NCI-H2227 (cell line): ENCODE data around the gene CSF2.
A peak's percentile ranks its signal among the peaks of the same experiment; 100 is the strongest.

Source experiments
- DNase-seq: peaks from one replicate; lab custom pipeline; 2025; ENCODE audit not compliant: unreplicated experiment; lab: John Stamatoyannopoulos, UW

CSF2 gene

GRCh38 chr5:132086277-132086794 is 12.7 kb downstream of the CSF2 start:
- no peak for DNase-seq

- no peak for DNase-seq
These were observed 13.6 kb downstream of the CSF2 start for GRCh38 chr5:132087176-132087575.

- no peak for DNase-seq
These were observed 14.1 kb downstream of the CSF2 start for GRCh38 chr5:132087661-132088060.

GRCh38 chr5:132089363-132089762 is 15.8 kb downstream of the CSF2 start:
- no peak for DNase-seq

GRCh38 chr5:132090107-132090506 is 16.5 kb downstream of the CSF2 start:
- DNase-seq: no peak

- DNase-seq: no peak
These were observed 19.7 kb downstream of the CSF2 start for GRCh38 chr5:132093271-132093670.

GRCh38 chr5:132094393-132095076 is 20.9 kb downstream of the CSF2 start:
- no peak for DNase-seq

- DNase-seq: no peak
These were observed 21.5 kb downstream of the CSF2 start for GRCh38 chr5:132095077-132095410.

GRCh38 chr5:132095424-132095972 is 21.9 kb downstream of the CSF2 start:
- DNase-seq: no peak

GRCh38 chr5:132096904-132097303 is 23.3 kb downstream of the CSF2 start:
- DNase-seq: no peak

- DNase-seq: no peak
These were observed 24.6 kb downstream of the CSF2 start for GRCh38 chr5:132098151-132098594.

GRCh38 chr5:132098621-132099020 is 25.0 kb downstream of the CSF2 start:
- no peak for DNase-seq

- DNase-seq: peak; percentile 2
These were observed 25.6 kb downstream of the CSF2 start for GRCh38 chr5:132099076-132099748.

GRCh38 chr5:132099905-132100304 is 26.3 kb downstream of the CSF2 start:
- DNase-seq: no peak

- DNase-seq: no peak
These were observed 27.2 kb downstream of the CSF2 start for GRCh38 chr5:132100672-132101261.

GRCh38 chr5:132101385-132101880 is 27.8 kb downstream of the CSF2 start:
- DNase-seq: no peak

- DNase-seq: no peak
These were observed 28.6 kb downstream of the CSF2 start for GRCh38 chr5:132102101-132102701.

GRCh38 chr5:132102944-132103331 is 29.3 kb downstream of the CSF2 start:
- DNase-seq: no peak

GRCh38 chr5:132103332-132103951 is 29.9 kb downstream of the CSF2 start:
- DNase-seq: no peak

- DNase-seq: no peak
These were observed 30.4 kb downstream of the CSF2 start for GRCh38 chr5:132103969-132104391.

- no peak for DNase-seq
These were observed 31.0 kb downstream of the CSF2 start for GRCh38 chr5:132104556-132104955.
